Thymus (tissue), 11 donors: Measurements from ENCODE around the gene FCAMR. TPM values are rescaled to one million over a fixed set of nuclear protein-coding genes. Genes with fewer than 3 reads are reported as not detected.
A peak's percentile ranks its signal among the peaks of the same experiment; 100 is the strongest.

Experiments
- DNase-seq, 9 donors: peaks; one replicate each; pipeline ENCODE4 v3.0.0-alpha.2; 2013; ENCODE audit warnings: low spot score in 9 of 9, low read depth in 6 of 9, missing footprints in 1 of 9
- H3K27ac ChIP-seq, 2 donors: one replicate each; pipeline ENCODE4 v1.5.1; 2013; ENCODE audit warnings: control low read depth in 1 of 2, low read depth in 1 of 2, low read length in 1 of 2, mild to moderate bottlenecking in 1 of 2, moderate library complexity in 1 of 2
- H3K27me3 ChIP-seq, 2 donors: one replicate each; pipeline ENCODE4 v1.5.1; 2013; ENCODE audit warnings: low read length in 1 of 2; ENCODE audit not compliant: control insufficient read depth in 2 of 2, insufficient read depth in 1 of 2
- H3K36me3 ChIP-seq, 2 donors: one replicate each; pipeline ENCODE4 v1.5.1; 2013; ENCODE audit warnings: low read length in 1 of 2, mild to moderate bottlenecking in 1 of 2, moderate library complexity in 1 of 2; ENCODE audit not compliant: control insufficient read depth in 2 of 2, insufficient read depth in 2 of 2
- H3K4me1 ChIP-seq, 2 donors: one replicate each; pipeline ENCODE4 v1.5.1; 2013; ENCODE audit warnings: low read length in 2 of 2; ENCODE audit not compliant: control insufficient read depth in 2 of 2, insufficient read depth in 2 of 2
- H3K4me3 ChIP-seq, 2 donors: one replicate each; pipeline ENCODE4 v1.5.1; 2013; ENCODE audit warnings: low read length in 2 of 2, control low read depth in 1 of 2, mild to moderate bottlenecking in 1 of 2
- H3K9me3 ChIP-seq, 2 donors: one replicate each; pipeline ENCODE4 v1.5.1; 2013; ENCODE audit warnings: low read length in 1 of 2, mild to moderate bottlenecking in 1 of 2; ENCODE audit not compliant: control insufficient read depth in 2 of 2, insufficient read depth in 1 of 2
- WGBS: extraction: QIAGEN DNeasy Blood & Tissue Kit; methylation state at CpG from one replicate; pipeline ENCODE4 v1.1.7; 2013; 5-methylcytosine and 5-hydroxymethylcytosine counted together
- polyA plus RNA-seq: library from polyadenylated mRNA; stranded (reverse); fragments of 200-250 nt; gene quantifications from one replicate; pipeline ENCODE4 v1.2.3, GENCODE V29; 2013
- total RNA-seq: library from RNA; stranded (reverse); fragments of 120-200 nt; gene quantifications from one replicate; pipeline ENCODE4 v1.2.4, GENCODE V29; 2013
- donor health status: healthy.

The FCAMR gene
- total and polyA plus RNA-seq, 2 donors = 0.19 to 0.43 TPM

DNA sequence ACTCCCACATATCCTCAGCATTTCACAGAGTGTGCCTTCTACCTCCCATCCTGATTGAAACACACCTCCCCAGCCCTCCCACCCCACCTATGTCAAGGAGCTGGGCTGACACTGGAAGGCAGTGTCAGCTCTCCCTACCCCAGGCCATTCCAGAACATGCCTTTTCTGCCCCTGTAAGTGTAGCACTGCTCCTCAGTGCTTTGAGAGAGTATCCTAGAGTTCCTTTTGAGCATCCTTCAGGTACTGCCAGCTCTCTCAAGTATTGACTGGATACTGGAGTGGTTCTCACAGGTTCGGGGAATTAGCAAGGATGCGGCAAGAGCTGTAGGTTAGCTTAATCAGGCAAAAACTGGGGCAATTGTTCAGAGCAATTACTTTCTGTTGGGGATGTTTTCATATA lies 40.5 kb upstream of the FCAMR start:
- Histone ChIP-seq H3K27me3 (no peaks in the 10 kb centered on the region), H3K4me3 (no peak overlapping the region), H3K27ac (no peak overlapping the region), H3K9me3 (no peaks in the 10 kb centered on the region), H3K36me3 (no peaks in the 10 kb centered on the region), H3K4me1 (no peaks in the 10 kb centered on the region)
- DNase-seq = no peak
- WGBS = over 99% methylated on average over 2 of the region's 2 CpGs

DNA sequence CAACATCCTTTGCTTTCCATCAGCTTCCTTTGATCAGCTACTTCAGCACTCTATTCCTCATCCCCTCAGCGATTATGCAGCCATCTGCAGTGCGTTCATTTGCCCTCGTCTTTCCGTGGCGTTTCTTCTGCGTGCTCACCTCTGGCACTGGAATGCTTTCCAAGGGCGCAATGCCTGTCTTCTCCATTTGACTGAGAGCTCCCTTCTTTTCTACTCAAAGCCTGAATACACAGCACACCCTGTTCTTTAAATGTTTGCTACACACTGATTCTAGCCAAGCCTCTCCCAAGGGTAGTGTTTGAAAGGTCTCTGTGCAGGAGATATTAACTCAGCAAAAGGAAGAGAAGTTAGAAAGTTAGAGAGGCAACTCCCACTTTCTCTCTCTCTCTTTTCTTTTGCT lies 39.7 kb upstream of the FCAMR start:
- no peaks in the 10 kb centered on the region for H3K4me1 ChIP-seq
- H3K36me3 ChIP-seq = no peaks in the 10 kb centered on the region
- no peak overlapping the region for H3K4me3 ChIP-seq
- H3K27me3 ChIP-seq = no peaks in the 10 kb centered on the region
- H3K27ac ChIP-seq = no peak overlapping the region
- no peaks in the 10 kb centered on the region for H3K9me3 ChIP-seq
- DNase-seq = no peak
- 97% methylated on average over 7 of the region's 7 CpGs for WGBS

DNA sequence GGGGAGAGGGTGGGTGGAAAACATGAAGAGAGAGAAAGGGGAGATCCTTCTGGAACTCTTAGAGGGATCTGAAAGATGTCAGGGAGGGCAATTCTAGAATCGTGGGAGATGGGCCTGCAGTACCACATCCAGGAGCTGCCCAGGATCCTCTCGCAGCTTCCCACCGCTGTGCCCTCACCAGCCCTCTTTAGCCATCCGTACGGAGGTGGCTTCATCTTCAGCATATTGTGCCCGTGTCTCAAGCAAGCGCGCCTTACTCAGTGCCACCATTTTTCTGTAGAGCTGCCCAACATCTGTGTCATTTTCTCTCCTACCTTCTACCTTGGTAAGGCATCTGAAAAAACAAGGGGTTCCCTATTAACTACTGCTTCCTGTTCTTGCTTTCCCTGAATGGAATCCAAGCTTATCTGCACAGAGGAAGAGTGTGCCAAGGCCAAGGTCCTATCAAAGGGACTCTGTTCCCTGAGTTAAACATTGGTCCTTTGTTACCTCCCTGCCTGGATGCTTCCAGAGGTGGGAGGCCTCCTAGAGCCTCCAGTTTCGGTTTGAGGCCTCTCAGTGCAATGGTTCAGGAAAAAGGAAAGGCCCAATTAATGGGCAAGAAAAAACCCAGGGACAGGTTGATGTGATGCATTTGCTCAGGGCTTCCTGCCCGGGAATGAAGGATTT lies 39.1 kb upstream of the FCAMR start:
- no peaks in the 10 kb centered on the region for H3K4me1 ChIP-seq
- WGBS = 96% methylated on average over 10 of the region's 10 CpGs
- H3K4me3 ChIP-seq = no peak overlapping the region
- H3K27ac ChIP-seq = no peak overlapping the region
- no peaks in the 10 kb centered on the region for H3K9me3 ChIP-seq
- DNase-seq = no peak
- no peaks in the 10 kb centered on the region for H3K27me3 ChIP-seq
- no peaks in the 10 kb centered on the region for H3K36me3 ChIP-seq

DNA sequence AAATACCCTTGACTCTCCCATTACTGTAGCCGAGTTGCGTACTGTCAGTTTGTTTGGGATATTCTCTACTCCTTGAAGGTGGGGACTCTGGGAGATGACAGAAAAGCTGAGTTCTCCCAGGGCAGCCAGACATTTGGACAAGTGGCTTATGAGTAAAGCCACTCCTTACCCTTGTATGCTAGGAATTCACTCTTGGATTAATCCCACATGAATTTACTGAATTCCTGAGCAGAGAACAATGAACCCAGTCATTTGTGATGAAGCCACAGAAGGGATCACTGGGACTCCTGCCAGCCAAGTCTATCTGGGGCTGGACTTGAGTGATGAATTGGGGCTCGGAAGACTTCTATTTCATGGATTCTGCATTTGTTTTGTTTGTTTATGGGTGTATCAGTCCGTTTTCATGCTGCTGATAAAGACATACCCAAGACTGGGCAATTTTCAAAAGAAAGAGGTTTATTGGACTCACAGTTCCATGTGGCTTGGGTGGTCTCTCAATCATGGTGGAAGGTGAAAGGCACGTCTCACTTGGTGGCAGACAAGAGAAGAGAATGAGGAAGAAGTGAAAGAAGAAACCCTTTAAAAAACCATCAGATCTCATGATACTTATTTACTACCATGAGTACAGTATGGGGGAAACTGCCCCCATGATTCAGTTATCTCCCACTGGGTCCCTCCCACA lies 37.2 kb upstream of the FCAMR start:
- no peak overlapping the region for H3K4me3 ChIP-seq
- H3K4me1 ChIP-seq = no peaks in the 10 kb centered on the region
- no peaks in the 10 kb centered on the region for H3K27me3 ChIP-seq
- 92% methylated on average over 5 of the region's 5 CpGs for WGBS
- no peaks in the 10 kb centered on the region for H3K9me3 ChIP-seq
- no peaks in the 10 kb centered on the region for H3K36me3 ChIP-seq
- no peak overlapping the region for H3K27ac ChIP-seq
- DNase-seq = no peak

DNA sequence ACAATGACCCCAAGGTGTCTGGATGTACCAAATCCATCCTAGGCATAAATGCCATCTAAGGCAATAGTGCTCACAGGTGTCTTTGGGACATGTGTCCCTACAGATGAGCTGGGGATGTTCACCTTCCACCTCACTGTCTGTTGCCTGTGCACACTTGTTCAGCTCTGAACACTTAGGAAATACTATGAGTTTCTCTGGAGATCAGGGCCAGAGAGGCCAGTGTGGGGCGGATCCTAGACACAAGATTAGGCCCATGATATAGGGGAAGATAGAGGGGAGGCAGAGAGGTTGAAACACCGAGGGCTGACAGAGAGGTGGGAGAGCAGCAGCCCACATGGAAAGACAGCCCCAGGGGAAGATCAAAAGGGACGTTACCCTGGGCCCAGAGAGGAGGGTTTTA lies 36.7 kb upstream of the FCAMR start:
- H3K27ac ChIP-seq = no peak overlapping the region

DNA sequence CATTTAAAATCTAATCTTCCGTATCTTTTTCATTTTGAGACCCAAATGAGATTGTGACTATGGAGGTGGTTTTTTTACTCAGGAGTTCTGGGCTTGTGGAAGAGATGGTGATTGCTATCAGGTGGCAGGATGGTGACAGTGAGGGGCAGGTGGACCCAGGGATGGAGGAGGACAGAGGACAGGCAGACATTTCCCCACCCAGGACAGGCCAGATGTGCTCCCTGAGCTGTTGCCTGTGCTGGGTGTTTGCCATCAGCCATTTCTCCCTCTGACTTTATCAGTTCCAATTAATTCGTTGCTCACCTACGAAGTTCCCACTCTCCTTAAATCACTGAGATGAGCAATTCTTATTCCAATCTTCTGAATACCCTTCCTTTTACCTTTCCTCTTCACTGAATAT lies 35.8 kb upstream of the FCAMR start:
- H3K4me3 ChIP-seq = no peak overlapping the region
- no peaks in the 10 kb centered on the region for H3K27me3 ChIP-seq
- no peak overlapping the region for H3K27ac ChIP-seq
- H3K9me3 ChIP-seq = no peaks in the 10 kb centered on the region
- DNase-seq = no peak
- H3K36me3 ChIP-seq = no peaks in the 10 kb centered on the region
- 97% methylated on average over 3 of the region's 3 CpGs for WGBS
- no peaks in the 10 kb centered on the region for H3K4me1 ChIP-seq

More for the DNA sequence above, 36.7 kb upstream of the FCAMR start:
- Histone ChIP-seq H3K4me1 (no peaks in the 10 kb centered on the region), H3K36me3 (no peaks in the 10 kb centered on the region), H3K9me3 (no peaks in the 10 kb centered on the region), H3K27me3 (no peaks in the 10 kb centered on the region), H3K4me3 (no peak overlapping the region)
- WGBS = 93% methylated on average over 3 of the region's 3 CpGs
- DNase-seq = no peak

DNA sequence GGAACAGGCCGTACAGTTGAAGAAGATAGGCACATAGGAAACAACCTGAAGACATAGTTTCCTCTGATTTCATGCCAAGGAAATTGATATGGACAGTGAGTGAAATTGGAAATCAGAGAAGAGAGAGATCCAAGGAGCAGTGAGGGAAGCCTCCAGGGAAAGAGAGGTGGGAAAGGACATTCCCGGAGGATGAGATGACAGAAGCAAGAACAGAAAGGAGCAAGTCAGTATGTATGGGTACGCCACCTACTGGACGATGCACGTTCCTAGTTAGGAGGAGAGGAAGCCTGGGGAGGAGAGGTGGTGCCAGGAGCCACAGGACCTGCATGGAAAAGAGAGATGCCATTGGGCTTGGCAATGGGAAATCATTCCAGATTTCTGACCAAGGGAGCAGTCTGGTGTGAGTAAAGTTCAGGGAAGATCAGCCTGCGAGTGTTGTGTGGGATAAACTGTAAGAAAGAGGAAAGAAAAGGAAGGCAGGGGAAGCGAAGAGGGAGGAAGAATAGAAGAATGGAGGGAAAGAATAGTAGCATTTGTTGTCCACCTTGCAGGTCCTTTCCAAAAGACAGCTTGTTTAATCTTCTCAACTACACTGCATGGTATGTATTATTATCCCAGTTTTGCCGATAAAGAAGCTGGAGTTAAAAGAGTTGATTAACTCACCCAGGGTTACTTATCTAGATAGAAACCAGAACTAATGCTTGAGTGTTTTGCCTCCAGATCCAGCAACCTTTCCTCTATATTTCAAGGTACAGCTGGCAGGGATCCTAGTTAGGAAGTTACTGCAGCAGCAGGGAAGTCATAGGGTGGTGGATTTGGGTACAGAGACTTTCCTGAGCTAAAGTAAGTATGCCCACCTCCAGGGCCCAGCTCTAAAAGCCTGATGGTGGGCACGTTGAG lies 34.9 kb upstream of the FCAMR start:
- Histone ChIP-seq H3K27ac (no peak overlapping the region), H3K36me3 (no peaks in the 10 kb centered on the region), H3K4me3 (no peak overlapping the region), H3K27me3 (no peaks in the 10 kb centered on the region), H3K4me1 (no peaks in the 10 kb centered on the region), H3K9me3 (no peaks in the 10 kb centered on the region)
- peak; percentile 9 to 56 (median 21) for DNase-seq
- WGBS = 55% methylated on average over 9 of the region's 9 CpGs

DNA sequence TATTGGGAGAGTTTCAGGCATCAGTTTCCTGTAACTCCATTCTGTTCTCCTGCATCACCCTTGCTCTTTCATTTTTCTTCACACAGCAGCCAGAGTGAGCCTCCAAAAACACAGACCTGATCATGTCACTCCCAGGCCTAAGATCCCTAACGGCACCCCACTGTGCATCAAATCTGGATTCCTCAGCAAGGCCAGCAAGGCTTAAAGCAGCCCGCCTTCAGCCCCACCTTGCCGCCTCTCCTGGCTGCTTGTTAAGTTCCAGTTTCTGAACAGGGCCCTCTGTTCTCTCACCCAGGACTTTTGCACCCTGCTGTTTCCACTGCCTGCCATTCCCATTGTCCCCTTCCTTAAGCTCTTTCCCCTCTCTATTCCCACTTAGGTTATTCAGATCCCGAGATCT lies 33.0 kb upstream of the FCAMR start:
- 97% methylated on average over 4 of the region's 4 CpGs for WGBS
- Histone ChIP-seq H3K4me1 (no peaks in the 10 kb centered on the region), H3K4me3 (no peak overlapping the region), H3K36me3 (no peaks in the 10 kb centered on the region), H3K27me3 (no peaks in the 10 kb centered on the region), H3K27ac (no peak overlapping the region), H3K9me3 (no peaks in the 10 kb centered on the region)
- no peak for DNase-seq

DNA sequence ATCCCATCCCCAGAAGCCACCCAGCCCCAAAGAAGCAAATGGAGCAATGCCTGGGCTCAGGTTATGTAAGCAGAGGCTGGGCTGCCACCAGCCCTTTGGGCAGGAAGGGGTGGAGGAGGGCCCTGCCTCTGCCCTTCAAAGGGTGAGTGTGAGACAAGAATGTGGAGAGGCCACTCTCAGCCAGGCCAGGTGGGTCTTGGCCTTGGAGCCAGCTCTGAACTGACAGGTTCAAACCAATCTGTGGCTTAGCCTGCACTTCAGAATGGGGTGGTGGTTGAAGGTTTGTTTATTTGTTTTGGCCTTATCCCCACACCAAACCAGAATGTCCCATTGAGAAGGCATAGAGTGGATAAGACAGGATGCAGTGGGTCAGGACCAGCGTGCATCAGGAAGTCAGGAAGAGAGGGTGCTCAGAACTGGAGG lies 32.5 kb upstream of the FCAMR start:
- Histone ChIP-seq H3K4me1 (no peaks in the 10 kb centered on the region), H3K9me3 (no peaks in the 10 kb centered on the region), H3K36me3 (no peaks in the 10 kb centered on the region), H3K27me3 (no peaks in the 10 kb centered on the region), H3K4me3 (no peak overlapping the region), H3K27ac (no peak overlapping the region)
- 94% methylated on average over 1 of the region's 1 CpG for WGBS
- no peak for DNase-seq
